Left hindlimb (tissue), 1 donor: ENCODE measurements around the gene RBPJ.
A peak's percentile ranks its signal among the peaks of the same experiment; 100 is the strongest.

Experiments
- DNase-seq: peaks from one replicate; pipeline ENCODE4 v3.0.0-alpha.2; 2018

RBPJ gene

GRCh38 chr4:26320538-26321372 is at the start of gene RBPJ:
RBPJ (plus strand) TSS chr4:26321014; CDS start chr4:26321029, 15 bp downstream.
- peak; percentile 99 for DNase-seq

DNA sequence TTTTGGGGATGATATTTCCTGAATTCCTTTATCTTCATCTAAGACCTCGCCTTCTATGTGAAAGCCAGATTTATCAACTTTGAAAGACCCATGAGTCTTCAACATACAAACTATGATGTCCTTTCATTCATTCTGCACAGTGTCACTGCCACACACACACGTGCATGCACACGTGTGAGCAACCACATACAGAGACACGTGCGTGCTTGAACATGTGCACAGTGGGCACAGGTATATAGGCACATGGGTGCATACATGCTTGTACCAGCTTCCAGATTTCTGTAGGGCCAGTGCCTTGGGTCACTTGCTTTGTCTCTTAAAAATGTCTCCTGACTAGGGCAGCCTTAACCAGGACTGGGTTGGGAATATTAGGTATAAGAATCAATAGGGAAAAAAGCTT is 49.1 kb upstream of the RBPJ start:
- no peak for DNase-seq

- DNase-seq, result peak; percentile 67
Measured at GRCh38 chr4:26272654-26273615, 47.9 kb upstream of the RBPJ start.

DNA sequence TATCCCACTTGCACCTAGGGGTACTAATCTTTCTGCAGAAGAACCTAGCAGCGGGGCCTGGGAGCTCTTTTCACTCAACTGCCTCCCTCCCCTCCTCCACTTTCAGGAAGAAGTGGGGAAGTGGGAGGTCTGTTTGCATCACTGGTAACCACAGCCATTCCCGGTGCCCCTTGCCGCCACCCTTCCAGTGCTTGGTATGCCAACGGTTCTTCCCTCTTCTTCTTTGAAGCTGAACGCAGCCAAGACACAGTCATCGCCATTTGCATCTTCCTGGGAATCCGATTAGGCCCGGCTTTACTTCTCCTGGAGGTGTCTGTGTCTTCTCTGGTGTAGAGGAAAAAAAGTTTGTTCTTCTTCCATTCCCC is 47.2 kb upstream of the RBPJ start:
- no peak for DNase-seq

DNA sequence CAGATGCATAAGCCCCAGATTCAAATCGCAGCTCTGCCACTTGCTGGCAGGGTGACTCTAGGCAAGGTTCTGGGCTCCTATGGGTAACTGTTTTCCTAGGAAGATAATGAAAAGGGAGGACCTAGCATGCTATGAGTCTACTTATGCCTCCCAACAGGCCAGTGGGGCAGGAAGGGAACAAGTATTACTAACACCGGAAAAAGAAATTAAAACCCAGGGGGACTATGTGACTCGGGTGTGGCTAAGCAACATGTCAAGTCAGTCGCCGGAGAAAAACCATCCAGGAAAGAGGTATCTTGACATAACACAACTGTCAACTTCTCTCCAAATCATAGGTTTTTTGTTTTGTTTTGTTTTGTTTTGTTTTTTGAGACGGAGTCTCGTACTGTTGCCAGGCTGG is 45.5 kb upstream of the RBPJ start:
- no peak for DNase-seq

- DNase-seq, result no peak
Measured at GRCh38 chr4:26279446-26279845, 41.4 kb upstream of the RBPJ start.

DNA sequence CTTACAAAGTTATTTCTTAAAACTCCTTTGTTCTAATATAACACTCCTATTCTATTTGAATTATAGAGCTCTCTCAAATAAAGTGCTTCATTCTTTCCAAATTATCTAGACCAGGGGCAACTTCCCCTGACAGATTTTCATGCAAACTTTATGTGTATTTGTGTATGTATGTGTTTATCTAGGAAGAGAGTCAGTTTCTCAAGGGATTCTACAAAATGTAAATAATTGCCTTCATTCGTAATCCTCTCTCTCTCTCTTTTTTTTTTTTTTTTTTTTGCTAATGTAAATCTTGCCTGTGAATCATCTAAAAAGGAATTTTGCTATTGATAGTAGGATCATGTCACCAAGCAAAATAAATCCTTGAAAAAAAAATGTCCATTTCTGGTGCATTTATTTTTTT is 38.9 kb upstream of the RBPJ start:
- DNase-seq, result no peak

DNA sequence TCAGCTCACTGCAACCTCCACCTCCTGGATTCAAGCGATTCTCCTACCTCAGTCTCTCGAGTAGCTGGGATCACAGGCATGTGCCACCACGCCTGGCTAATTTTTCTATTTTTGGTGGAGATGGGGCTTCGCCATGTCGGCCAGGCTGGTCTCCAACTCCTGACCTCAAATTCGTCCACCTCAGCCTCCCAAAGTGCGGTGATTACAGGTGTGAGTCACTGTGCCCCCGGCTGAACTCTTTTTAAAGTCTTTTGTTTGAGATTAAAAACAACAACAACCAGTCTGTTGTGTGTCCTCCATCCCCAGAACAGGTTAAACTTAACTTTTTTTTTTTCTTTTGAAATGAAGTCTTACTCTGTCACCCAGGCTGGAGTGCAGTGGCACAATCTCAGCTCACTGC is 36.3 kb upstream of the RBPJ start:
- no peak for DNase-seq

- DNase-seq, result no peak
Measured at GRCh38 chr4:26285272-26285671, 35.5 kb upstream of the RBPJ start.

- DNase-seq, result no peak
Measured at GRCh38 chr4:26287756-26288155, 33.1 kb upstream of the RBPJ start.

DNA sequence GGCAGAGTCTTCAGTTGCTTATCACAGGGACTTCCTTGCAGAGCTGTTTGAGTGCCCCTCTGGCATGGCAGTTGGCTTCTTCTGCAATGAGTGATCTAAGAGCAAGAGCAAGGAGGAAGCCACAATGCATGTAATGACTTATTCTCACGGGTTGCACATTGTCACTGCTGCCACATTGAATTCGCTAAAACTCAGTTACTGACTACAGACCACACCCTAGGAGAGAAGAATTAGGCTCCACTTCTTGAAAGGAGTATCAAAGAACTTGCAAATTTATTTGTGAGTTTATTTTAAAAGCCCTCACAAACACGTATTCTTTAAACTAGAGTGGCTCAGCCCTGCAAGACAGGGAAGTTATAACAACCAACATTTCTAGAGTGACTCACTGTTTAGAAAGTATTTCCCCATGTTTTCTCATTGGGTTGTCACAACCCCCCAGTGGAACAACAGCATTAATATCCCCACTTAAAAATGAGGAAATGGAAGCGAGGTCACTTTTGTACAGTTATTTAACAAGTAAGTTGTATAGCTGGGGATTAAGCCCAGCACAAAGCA is 32.4 kb upstream of the RBPJ start:
- no peak for DNase-seq

DNA sequence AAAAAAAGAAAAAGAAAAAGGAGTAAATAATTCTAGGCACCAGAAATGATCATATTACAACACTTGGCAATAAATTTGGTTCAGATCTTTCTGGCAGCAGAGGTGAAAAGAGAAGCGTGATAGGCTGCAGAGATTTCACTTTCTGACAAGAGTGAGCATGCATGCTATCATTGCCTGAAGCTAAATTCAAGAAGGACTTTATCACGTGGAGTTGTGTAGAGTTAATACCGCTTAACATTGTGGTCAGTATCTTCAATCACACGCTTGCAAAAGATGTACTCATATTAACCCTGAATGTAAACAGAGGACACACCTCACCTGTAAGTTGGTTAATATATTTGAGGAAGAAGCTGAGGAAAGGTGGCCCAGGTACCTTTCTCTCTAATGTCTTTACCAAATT is 31.4 kb upstream of the RBPJ start:
- no peak for DNase-seq

DNA sequence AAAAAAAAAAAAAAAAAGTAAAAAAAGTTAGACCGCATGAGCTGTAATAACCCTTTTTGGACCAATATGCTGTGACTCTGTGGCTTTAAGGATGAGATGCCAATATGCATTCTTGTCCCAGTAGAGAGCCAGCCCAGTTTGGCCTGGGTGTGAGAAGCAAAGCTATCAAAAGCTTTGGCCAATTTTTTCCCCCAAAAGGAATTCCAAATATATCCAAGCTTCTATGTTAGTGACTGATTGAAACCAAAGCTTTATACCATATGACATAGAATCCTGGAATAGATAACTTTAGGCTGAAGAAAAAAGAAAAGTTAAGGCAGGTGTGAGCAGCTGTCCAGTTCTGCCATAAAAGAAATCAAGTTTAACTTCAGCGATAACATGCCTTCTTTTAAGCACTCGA is 30.5 kb upstream of the RBPJ start:
- no peak for DNase-seq

- no peak for DNase-seq
Measured at GRCh38 chr4:26294904-26295303, 25.9 kb upstream of the RBPJ start.

DNA sequence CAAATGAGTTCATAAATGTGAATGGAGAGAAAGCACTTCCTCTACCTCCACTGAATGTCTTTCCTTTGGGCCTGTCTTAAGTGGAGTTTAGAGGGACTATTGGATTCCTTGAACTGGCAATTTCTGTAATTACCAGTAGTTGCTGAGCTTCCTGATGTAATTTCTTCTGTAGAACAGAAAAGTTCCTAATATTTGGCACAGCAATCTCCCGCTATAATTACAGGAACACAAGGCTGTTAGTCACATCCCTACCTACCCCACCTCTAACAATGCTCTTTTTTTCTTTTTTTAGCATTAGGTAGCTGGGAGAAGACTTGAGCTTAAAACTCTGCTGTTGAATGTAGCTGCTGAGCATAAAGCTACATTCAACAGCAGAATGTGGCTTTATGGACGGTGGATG is 24.8 kb upstream of the RBPJ start:
- DNase-seq, result no peak

DNA sequence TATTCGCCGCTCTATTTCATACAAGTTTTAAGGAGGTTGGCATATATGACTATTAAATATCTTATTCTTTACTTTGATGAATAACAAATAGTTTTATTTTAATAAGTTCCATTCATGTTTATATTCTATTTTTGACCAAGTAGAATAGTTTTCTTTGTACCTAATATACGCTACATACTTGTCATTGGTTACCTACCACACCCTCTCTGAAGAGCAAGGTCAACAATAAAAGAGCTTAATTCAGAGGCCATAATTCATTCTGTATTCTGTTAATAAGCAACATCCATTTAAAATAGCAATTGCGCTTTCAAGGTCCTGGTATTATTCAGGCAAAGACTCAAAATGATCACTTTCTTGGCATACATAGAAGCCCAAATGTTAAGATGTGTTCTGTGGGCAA is 24.3 kb upstream of the RBPJ start:
- no peak for DNase-seq

- no peak for DNase-seq
Measured at GRCh38 chr4:26297219-26297618, 23.6 kb upstream of the RBPJ start.

DNA sequence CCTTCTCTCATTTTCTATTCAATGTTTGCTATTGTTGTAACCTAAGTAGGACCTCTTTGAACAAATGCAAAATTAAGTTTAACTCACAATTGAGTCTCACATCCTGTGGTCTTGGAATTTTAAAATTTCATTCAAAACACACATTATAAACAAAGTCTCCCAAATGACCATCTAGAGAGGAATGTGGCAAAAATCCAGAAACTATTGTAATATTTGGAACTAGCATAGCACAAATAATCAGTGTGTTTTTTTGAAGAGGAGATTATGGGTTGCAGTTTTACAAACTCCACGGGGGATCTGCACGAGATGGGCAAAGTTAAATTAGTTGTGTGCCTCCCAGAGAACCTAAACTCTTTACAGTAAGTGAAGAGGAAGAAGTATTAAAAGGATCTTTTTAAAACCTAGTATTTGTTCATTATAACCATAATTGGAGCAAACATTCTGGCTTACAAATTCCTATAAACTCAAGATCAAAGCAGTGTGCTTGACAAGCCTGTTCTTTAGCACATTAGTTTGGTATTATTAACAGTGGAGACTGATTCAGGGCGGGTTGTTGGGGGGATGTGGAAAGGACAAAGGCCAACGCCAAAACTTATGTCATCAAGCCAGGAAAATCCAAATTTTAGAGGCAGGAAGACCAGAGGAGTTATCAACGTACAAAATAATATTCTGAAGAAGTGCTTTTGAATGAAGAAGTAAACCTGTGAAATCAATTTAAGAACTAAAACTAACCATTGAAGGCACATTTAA is 22.4 kb upstream of the RBPJ start:
- DNase-seq, result no peak

DNA sequence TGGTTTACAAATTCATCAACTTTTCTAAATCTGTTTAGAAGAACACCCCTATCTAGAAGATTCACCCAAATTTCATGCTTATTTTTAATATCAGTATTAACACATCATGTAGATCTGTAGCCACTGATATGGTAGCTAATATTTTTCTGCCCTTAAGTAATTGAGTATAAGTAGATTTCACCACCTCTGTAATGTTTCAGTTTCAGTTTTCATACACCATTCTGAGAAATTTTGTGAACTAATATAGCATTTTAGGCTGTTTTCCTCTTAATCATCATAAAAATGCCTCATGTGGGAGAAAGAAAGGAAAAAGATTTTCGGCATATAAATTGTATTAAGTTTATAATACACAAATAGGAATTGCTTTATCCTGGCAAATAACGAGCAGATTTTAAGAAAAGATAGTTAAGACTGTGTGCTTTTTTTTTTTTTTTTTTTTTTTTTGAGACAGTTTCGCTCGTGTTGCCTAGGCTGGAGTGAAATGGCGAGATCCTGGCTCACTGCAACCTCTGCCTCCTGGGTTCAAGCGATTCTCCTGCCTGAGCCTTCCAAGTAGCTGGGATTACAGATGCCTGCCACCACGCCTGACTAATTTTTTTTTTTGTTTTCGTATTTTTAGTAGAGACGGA is 21.4 kb upstream of the RBPJ start:
- no peak for DNase-seq

DNA sequence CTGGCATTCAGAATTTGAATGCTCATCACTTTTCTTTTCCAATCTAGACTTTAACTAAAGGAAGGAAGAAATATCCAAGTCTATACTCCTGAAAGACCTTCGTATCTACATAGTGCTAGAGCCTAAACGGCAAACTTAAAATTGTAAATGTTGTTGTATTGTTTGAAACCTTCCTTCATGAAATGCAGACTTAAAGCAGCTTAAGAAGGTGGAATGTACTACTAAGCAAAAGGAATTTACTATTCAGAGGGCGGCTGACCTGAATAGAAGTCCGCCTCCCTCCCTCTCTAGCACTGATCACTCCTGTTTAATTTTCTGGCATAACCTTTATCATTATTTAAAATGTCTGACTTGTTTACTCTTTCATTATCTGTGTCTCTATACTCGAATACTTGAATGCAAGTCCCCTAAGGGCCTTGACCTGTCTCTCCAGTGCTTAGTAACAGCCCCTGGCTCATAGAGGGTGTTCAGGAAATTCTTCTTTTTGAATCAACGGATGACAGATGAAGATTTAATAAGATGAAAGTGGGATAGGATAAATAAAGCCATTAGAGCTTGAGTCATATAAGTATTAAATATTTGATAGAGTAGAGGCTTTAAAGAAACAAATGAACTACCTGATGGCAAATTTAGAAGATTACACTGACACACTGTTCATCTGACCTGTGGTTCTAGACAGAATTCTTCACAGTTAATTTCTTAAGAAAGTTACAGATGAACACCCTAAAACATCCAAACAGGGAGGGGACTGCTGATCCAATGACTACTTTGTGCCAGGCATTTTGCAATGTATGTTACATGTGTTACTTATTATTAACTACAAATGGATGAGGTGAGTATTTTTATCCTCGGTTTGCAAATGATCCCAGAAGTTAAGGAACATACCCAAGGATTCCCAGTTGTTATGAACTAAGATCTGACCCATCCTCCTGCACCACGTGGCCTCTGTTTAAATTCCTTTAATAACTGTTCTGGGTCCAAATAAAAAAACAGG is 20.2 kb upstream of the RBPJ start:
- DNase-seq, result no peak
